Left lobe of liver (tissue), 2 donors: ENCODE measurements around the gene KCNQ1. TPM values are rescaled to one million over a fixed set of nuclear protein-coding genes. Genes with fewer than 3 reads are reported as not detected.
A peak's percentile ranks its signal among the peaks of the same experiment; 100 is the strongest.

Source experiments
- ATAC-seq: fragments of 200-7000 bp; cut with Tn5 transposase; one replicate; pipeline ENCODE4 v1.9.1; 2020; ENCODE audit warnings: mild to moderate bottlenecking, moderate library complexity
- DNase-seq: peaks from one replicate; pipeline ENCODE4 v3.0.0-alpha.2; 2020; ENCODE audit warnings: low spot score
- total RNA-seq: library from RNA; stranded (reverse); gene quantifications from one replicate; pipeline ENCODE4 v1.2.1, GENCODE V29; 2021
- donor health status: DM: no; HTN: no; CAD: no; lungs with moderate emphysema.
- donor health status: DM: no; HTN: yes; CAD: no.

KCNQ1 gene
- total RNA-seq, 1 donor from 2014 or later, result 2.1 TPM

GRCh38 chr11:2859699-2860037 lies 414.9 kb downstream of the KCNQ1 start:
- ATAC-seq (no peak), DNase-seq (no peak)

GRCh38 chr11:2860636-2861035 lies 415.8 kb downstream of the KCNQ1 start:
- ATAC-seq (peak; percentile 77), DNase-seq (no peak)

- ATAC-seq (no peak), DNase-seq (no peak)
These were observed 417.8 kb downstream of the KCNQ1 start for GRCh38 chr11:2862395-2863275.

DNA sequence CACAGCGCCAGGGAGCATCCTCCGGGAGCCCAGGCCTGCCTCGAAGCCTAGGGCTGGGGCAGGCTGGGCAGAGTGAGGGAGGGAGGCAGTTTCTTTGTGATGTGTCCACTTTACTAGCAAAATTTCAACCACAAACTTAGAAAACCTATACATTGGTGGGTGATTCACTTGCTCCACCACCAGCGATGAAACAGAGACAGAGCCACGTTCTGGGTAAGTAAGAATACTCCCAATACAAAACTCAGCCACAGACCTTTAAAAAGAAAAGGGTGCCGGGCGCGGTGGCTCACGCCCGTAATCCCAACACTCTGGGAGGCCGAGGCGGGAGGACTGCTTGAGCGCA lies 418.4 kb downstream of the KCNQ1 start:
- no peak for ATAC-seq

DNA sequence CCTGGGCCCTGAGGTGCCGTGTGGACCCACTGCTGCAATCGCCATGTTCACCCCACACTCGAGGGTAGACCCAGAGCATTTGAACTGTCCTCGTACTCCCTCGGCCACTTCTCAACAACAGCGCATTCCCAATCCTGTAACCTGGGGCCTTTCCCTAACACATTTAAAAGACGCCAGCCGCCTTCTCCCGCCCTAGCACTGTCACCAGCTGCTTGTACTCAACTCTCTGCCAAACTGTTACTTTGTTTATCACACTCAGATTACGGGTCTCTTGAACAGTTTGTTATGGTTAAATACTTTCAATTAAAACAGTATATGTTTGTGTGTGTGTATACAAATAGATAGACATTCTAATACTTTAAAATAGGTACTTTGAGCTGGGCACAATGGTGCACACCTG lies 420.1 kb downstream of the KCNQ1 start:
- ATAC-seq (no peak), DNase-seq (no peak)

More for the DNA sequence above, 418.4 kb downstream of the KCNQ1 start:
- DNase-seq, result no peak

GRCh38 chr11:2865922-2866577 lies 421.2 kb downstream of the KCNQ1 start:
- DNase-seq (no peak), ATAC-seq (no peak)

GRCh38 chr11:2867142-2867541 lies 422.3 kb downstream of the KCNQ1 start:
- ATAC-seq, result no peak

GRCh38 chr11:2867722-2868505 lies 423.1 kb downstream of the KCNQ1 start:
- ATAC-seq (no peak), DNase-seq (no peak)

More at GRCh38 chr11:2867142-2867541, 422.3 kb downstream of the KCNQ1 start:
- no peak for DNase-seq

DNA sequence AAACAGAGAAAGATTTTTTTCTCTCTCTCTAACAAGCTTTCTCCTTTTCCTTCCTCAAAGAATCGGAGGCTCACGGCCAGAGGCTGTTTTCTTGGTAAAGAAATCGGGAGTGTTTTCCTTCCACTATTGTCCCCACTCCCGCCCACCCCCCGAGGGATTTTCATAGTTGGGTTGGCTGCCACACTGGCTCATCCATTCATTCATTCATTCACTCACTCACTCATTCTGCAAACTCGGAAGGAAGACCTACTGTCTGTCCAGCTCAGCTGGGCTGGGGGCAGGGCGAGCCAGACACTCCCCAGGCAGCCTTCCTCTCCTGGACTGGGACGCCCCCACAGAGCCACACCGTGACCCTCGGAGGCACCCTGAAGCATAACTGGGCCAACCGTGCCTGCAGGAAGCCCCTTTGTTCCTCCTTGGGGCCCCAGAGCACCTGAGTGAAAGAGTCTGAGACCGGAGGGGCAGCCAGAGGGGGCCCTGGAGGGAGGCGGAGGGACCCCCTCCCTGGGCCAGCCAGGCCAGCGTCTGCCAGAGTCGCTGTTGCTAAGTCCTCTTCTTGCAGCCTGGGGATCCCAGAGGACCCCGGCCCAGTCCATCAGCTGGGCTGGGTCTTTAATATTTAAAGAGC lies 423.8 kb downstream of the KCNQ1 start:
- ATAC-seq, result no peak
- DNase-seq, result no peak

GRCh38 chr11:2869134-2869526 lies 424.3 kb downstream of the KCNQ1 start:
- ATAC-seq (no peak), DNase-seq (no peak)

DNA sequence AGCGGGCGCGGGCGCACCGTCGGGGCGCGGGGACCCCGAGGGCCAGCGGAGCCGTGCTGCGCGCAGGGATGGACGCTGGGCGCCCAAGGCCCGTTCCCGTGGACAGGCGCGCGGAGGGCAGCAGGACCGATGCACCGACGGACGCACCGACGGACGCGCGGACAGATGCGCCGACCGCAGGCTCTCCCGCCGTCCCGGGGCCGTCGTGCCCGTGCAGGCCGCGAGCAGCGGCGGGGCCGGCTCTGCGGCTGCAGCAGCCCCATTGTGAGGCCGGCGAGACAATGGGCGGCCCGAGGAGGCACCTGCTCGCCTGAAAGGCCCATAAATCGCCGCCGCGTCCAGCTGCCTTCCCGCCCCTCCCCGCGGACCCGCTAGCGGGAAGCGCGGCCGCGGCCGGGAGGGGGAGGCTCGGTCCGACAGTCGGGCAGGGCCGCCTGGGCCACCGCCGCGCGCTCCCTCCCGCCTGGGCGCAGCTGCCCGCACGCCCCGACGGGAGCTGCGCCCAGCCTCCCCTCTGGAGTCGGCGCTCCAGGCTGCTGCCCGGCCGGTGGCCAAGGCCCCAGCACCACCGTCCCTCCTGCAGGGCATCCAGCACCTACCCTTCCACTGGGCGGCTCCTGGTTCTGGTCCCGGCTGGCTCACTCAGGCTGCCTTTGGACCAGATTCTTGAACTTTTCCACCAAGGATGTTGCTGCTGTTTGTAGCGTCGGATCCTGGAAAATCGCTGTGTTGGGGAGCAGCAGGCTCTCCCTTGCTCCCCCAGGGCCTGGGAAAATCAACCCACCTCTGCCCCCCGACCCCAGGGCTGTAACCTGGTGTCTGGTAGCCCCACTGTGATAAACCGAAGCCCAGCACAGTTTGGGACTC lies 425.0 kb downstream of the KCNQ1 start:
- DNase-seq (no peak), ATAC-seq (no peak)

DNA sequence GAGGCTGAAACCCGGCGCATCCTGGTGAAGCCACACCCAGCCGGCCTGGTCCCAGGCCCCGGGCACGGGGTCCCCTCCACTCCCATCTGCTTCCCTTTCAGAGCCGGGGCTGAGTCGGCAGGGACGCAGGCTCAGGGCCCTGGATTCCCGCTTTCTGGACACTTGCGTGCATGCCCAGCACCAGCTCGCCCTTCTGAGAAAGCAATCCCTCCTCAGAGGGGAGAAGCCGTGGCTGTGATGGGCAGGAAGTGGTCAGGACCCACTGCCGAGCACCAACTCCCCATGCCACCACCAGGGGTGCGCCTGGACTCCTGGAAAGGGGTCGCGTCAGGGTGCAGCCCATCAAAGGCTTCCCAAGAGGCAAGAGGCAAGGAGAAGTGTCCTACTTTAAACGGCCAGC lies 425.7 kb downstream of the KCNQ1 start:
- ATAC-seq (no peak), DNase-seq (no peak)

GRCh38 chr11:2870969-2871680 lies 426.3 kb downstream of the KCNQ1 start:
- DNase-seq, result no peak
- ATAC-seq, result no peak

GRCh38 chr11:2874963-2875362 lies 430.2 kb downstream of the KCNQ1 start:
- ATAC-seq (no peak), DNase-seq (no peak)

DNA sequence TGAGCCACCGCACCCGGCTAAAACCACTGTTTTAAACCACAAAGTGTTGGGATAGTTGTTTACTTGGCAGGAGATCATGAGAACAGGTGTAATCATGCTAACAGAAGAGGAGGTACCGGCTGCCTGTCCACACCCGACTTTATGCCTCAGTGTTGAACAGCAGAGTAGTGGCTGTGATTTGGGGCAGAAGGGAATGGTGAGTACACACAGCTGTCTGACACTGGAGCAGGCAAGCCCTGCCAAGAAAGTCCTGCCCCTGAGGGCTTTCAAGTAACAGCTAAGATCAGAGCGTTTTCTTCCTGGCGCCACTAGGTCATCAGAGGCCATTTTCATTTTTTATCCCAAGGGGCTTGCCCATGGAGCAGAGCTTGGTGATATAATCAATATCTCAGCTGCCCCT lies 432.7 kb downstream of the KCNQ1 start:
- ATAC-seq, result no peak

GRCh38 chr11:2878782-2879181 lies 434.0 kb downstream of the KCNQ1 start:
- ATAC-seq, result no peak
- DNase-seq, result no peak

More for the DNA sequence above, 432.7 kb downstream of the KCNQ1 start:
- no peak for DNase-seq

GRCh38 chr11:2880646-2881045 lies 435.8 kb downstream of the KCNQ1 start:
- ATAC-seq, result no peak
- no peak for DNase-seq

- ATAC-seq (no peak), DNase-seq (no peak)
These were observed 436.5 kb downstream of the KCNQ1 start for GRCh38 chr11:2881076-2881980.

DNA sequence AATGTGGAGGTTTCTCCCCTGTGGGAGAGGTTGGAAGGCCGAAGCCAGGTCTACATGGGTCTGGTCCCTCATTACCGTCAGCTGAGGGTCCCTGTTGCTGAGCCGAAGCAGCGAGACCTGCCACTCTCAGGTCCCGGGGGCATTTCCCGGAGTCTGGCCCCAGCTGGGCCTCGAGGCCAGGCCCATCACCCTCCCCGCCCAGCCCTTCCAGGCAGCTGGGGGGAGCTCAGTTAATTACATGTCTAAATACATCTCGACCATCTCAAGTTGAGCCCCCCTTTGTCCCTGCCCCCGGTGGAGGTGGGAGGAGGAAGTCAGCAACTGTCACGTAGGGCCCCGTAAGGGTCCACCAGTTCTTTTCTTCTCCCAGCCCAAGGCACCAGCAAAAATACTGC lies 437.2 kb downstream of the KCNQ1 start:
- ATAC-seq (no peak), DNase-seq (no peak)
